ENCODE measurements around the gene CARM1.

- TF ChIP-seq CTCF (IDR thresholded peaks at IDR 0.05; ENCODE audit: insufficient read depth, low read length, poor library complexity, severe bottlenecking): no peak
- no peak for TF ChIP-seq EZH2phosphoT487 (conservative IDR thresholded peaks at IDR 0.05; ENCODE audit: low read length)
Measured at GRCh38 chr19:10924597-10924996, 53.2 kb downstream of the CARM1 start.

Measured in SU-DHL-6 (cell line).